ENCODE measurements around the gene RNF227.
"Not testable (repeated sequence)": the region's sequence is repeated elsewhere in the genome, so short reads cannot be mapped to it uniquely, and the experiment has no call there.

The RNF227 gene

DNA sequence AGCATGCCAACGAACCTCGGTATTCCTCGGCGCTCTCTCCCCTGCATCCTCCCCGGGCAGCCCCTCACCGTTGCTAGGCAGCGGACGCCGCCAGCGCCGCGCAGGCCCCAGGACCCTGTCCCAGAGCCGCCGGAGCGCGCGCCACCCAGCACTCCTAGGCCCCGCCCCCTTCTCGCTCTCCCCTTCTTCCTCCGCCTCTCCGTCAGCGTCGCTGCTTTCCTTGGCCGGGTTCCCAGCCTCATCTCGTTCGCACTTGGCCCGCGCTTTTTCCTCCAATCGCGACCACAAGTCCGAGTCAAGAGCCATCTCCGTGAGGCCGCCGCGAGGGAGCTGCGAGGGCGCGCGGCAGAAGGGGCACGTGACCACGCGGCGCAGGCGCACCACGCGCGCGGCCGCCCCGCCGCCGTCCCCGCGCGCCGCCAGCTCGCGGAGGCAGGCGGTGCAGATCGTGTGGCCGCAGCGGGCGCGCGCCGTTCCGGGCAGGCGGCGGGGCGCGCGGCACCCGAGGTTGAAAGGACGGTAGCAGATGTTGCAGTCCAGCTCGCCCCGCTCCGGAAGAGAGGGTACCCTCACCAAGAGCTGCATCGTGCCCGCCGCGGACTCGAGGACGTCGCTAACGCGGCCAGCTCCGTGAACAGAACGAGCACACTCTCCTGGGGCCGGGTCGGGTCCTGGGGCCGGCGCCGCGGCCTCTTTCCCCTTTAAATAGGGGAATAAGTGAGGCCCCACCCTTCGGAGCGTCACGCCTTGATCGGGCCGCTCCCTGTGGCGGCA, at the start of gene RNF227:
RNF227 (minus strand) TSS at position 679 of the 774 bp plus-strand sequence; CDS start at position 585, 94 bp downstream.
- no peak for DNase-seq (ENCODE audit: low read depth, low spot score)
- H3K4me1 ChIP-seq (ENCODE audit: control insufficient read depth, insufficient read depth, low read length), result peaks cover 4% of the 10 kb centered on the region; the same call in 1 of the 2 replicates
- H3K27ac ChIP-seq (ENCODE audit: low read length), result no peak within 1 kb of the TSS
- peaks cover 10% of the 10 kb centered on the region for H3K27me3 ChIP-seq (ENCODE audit: control insufficient read depth, insufficient read depth, low read length)
- H3K9me3 ChIP-seq (ENCODE audit: control insufficient read depth, insufficient read depth, low read length), result no peaks in the 10 kb centered on the region
- no CpG with 5 or more reads among the region's 100 CpGs for WGBS (ENCODE audit: insufficient coverage, insufficient read length)
- peak within 1 kb of the TSS; percentile 41; the same call in 1 of the 2 replicates for H3K4me3 ChIP-seq (ENCODE audit: low read length)
- no peaks in the 10 kb centered on the region for H3K36me3 ChIP-seq (ENCODE audit: control insufficient read depth, insufficient read depth, low read length)

DNA sequence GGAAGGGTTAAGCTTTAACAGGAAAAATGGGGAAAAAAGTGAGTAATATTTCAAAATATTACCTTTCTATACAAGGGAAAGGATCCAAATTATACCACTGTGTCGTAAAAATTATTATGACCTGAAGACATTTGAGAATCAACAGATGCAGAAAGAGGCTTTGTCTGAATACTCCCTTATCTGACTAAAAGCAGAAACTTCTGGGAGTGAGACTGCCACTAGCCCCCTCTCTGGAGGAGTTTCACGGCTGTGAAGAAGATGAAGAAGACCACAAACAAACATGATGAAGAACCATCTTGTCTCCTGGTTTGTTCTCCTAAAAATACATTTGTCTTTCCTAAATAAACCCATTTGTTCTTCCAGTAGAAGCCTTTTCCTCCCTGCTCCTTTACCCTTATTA, 45.3 kb upstream of the RNF227 start:
- H3K36me3 ChIP-seq (ENCODE audit: control insufficient read depth, insufficient read depth, low read length), result no peaks in the 10 kb centered on the region
- WGBS (ENCODE audit: insufficient coverage, insufficient read length), result no CpG with 5 or more reads among the region's 2 CpGs
- H3K9me3 ChIP-seq (ENCODE audit: control insufficient read depth, insufficient read depth, low read length), result no peaks in the 10 kb centered on the region
- H3K27ac ChIP-seq (ENCODE audit: low read length), result no peak overlapping the region
- no peaks in the 10 kb centered on the region for H3K4me1 ChIP-seq (ENCODE audit: control insufficient read depth, insufficient read depth, low read length)
- no peak for DNase-seq (ENCODE audit: low read depth, low spot score)
- H3K4me3 ChIP-seq (ENCODE audit: low read length), result no peak overlapping the region
- H3K27me3 ChIP-seq (ENCODE audit: control insufficient read depth, insufficient read depth, low read length), result no peaks in the 10 kb centered on the region

DNA sequence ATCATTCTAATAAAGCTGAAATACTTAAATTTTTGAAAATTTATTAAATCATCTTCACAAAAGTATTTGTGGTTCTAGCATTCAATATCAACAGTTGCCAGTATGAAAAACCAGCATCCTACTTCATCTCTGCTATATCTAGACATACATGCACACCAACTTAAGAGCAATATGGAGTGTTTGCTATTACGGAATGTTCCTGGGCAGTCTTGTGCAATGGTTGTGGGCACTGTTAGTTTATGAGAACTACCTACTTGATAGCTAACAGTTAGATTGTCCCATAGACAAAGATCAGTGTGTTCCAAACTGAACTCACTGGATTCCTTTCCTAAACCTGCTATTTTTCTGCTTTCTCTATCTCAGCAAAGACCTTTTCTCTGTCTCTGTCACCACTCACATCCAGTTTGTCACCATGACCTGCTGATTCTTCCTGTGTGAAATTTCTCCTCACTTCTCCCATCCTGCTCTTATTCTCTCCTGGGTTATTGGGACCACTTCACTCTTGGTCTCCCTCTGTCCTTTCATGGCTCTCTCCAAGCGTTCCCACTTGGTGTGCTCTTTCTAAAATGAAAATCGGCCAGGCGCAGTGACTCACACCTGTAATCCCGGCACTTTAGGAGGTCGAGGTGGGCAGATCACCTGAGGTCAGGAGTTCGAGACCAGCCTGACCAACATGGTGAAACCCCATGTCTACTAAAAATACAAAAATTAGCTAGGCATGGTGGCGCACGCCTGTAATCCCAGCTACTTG, 43.6 kb upstream of the RNF227 start:
- no peak for DNase-seq (ENCODE audit: low read depth, low spot score)
- Histone ChIP-seq H3K27me3 (ENCODE audit: control insufficient read depth, insufficient read depth, low read length) (no peaks in the 10 kb centered on the region), H3K4me3 (ENCODE audit: low read length) (no peak overlapping the region), H3K27ac (ENCODE audit: low read length) (no peak overlapping the region), H3K9me3 (ENCODE audit: control insufficient read depth, insufficient read depth, low read length) (no peaks in the 10 kb centered on the region), H3K4me1 (ENCODE audit: control insufficient read depth, insufficient read depth, low read length) (no peaks in the 10 kb centered on the region), H3K36me3 (ENCODE audit: control insufficient read depth, insufficient read depth, low read length) (no peaks in the 10 kb centered on the region)
- no CpG with 5 or more reads among the region's 9 CpGs for WGBS (ENCODE audit: insufficient coverage, insufficient read length)

DNA sequence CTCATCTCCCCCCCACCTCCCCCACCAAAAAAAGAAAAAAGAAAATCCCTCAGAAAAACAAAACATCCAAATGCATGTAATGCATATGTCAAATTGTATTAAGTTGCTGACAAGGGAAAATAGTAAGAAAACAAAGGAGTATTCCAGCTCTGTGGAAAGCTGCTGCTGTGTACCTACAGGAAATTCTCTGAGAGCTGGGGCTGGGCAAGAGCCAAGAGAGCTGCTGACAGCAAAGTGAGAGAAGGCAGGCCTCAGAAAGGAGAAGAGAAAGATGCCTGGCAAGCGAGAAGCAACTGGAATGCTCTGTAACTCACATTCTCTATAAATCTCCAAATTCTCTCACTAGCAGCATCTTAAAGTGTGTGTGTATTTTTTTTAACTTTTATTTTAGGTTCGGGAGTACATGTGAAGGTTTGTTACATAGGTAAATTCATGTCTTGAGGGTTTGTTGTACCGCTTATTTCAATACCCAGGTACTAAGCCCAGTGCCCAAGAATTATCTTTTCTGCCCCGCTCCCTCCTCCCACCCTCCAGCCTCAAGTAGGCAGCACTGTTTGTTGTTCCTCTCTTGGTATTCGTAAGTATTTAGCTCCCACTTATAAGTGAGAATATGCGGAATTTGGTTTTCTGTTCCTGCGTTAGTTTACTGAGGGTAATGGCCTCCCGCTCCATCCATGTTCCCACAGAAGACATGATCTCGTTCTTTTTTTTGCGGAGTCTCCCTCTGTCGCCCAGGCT, 40.3 kb upstream of the RNF227 start:
- Histone ChIP-seq H3K27me3 (ENCODE audit: control insufficient read depth, insufficient read depth, low read length) (no peaks in the 10 kb centered on the region), H3K4me3 (ENCODE audit: low read length) (no peak overlapping the region), H3K9me3 (ENCODE audit: control insufficient read depth, insufficient read depth, low read length) (no peaks in the 10 kb centered on the region), H3K4me1 (ENCODE audit: control insufficient read depth, insufficient read depth, low read length) (no peaks in the 10 kb centered on the region), H3K27ac (ENCODE audit: low read length) (no peak overlapping the region), H3K36me3 (ENCODE audit: control insufficient read depth, insufficient read depth, low read length) (no peaks in the 10 kb centered on the region)
- no peak for DNase-seq (ENCODE audit: low read depth, low spot score)
- WGBS (ENCODE audit: insufficient coverage, insufficient read length), result no CpG with 5 or more reads among the region's 11 CpGs

DNA sequence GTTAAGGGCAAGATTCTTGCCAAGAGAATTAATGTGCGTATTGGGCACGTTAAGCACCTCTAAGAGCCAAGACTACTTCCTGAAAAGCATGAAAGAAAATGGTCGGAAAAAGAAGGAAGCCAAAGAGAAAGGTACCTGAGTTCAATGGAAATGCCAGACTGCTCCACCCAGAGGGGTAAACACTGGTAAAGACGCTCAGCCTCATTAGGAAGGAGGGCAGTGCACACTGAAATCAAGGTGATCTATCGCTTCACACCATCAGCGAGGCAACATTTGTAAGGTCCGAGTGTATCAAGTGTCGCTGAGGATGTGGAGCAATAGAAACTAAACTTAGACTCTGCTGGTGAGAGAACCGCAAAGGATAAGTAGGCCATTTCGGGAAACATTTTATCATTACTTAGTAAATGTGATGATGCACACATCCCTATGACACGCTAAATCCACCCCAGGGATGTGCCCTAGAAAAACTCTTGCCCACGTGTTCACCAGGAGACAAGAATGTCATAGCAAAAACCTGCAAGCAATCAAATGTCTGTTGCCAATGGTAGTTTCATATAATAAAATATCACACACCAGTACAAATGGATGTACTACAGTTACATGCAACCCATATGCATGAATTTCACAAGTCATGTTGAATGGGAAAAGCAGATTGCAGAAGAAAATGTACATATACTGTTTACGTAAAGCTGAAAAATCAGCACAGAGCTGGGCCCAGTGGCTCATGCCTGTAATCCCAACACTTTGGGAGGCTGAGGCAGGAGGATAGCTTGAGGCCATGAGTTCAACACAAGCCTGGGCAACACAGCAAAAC, 39.5 kb upstream of the RNF227 start:
- WGBS (ENCODE audit: insufficient coverage, insufficient read length), result no CpG with 5 or more reads among the region's 13 CpGs

DNA sequence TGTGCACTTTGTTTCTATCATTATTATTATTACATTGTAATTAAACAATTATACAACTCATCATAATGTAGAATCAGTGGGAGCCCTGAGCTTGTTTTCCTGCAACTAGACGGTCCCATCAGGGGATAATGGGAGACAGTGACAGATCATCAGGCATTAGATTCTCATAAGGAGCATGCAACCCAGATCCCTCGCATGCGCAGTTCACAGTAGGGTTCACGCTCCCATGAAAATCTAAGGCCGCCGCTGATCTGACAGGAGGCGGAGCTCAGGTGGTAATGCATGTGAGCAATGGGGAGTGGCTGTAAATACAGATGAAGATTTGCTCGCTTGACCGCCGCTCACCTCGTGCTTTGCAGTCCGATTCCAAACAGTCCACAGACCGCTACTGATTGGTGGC, 37.2 kb upstream of the RNF227 start:
- H3K4me3 ChIP-seq (ENCODE audit: low read length); H3K27me3 ChIP-seq (ENCODE audit: control insufficient read depth, insufficient read depth, low read length); H3K36me3 ChIP-seq (ENCODE audit: control insufficient read depth, insufficient read depth, low read length); H3K27ac ChIP-seq (ENCODE audit: low read length); DNase-seq (ENCODE audit: low read depth, low spot score); H3K9me3 ChIP-seq (ENCODE audit: control insufficient read depth, insufficient read depth, low read length); H3K4me1 ChIP-seq (ENCODE audit: control insufficient read depth, insufficient read depth, low read length): not testable (repeated sequence)
- no CpG with 5 or more reads among the region's 13 CpGs for WGBS (ENCODE audit: insufficient coverage, insufficient read length)

More for the DNA sequence above, 39.5 kb upstream of the RNF227 start:
- H3K36me3 ChIP-seq (ENCODE audit: control insufficient read depth, insufficient read depth, low read length), result no peaks in the 10 kb centered on the region
- no peak overlapping the region for H3K27ac ChIP-seq (ENCODE audit: low read length)
- H3K9me3 ChIP-seq (ENCODE audit: control insufficient read depth, insufficient read depth, low read length), result no peaks in the 10 kb centered on the region
- H3K27me3 ChIP-seq (ENCODE audit: control insufficient read depth, insufficient read depth, low read length), result no peaks in the 10 kb centered on the region
- DNase-seq (ENCODE audit: low read depth, low spot score), result no peak
- H3K4me1 ChIP-seq (ENCODE audit: control insufficient read depth, insufficient read depth, low read length), result no peaks in the 10 kb centered on the region
- no peak overlapping the region for H3K4me3 ChIP-seq (ENCODE audit: low read length)

DNA sequence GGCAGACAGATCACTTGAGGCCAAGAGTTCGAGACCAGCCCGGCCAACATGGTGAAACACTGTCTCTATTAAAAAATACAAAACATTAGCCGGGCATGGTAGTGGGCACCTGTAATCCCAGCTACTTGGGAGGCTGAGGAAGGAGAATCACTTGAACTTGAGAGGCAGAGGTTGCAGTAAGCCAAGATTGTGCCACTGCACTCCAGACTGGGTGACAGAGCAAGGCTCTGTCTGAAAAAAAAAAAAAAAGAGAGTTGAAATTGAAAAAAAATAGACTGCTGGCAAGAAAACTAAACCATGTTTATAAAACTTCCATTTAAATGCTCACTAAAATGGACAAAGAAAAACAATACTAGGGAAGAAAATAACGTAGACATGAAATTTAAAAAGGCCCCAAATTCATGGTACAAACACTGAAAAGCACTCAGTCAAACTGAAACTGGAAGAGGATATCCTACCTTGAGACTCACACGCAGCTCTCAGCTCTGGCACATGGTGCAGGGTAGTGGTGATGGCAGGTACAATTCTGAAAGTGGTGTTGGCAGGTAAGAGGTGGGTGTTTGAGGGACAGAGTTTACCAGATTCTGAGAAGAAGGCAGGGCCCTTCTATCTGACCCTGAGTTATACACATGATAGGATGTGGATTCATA, 35.2 kb upstream of the RNF227 start:
- no peaks in the 10 kb centered on the region for H3K9me3 ChIP-seq (ENCODE audit: control insufficient read depth, insufficient read depth, low read length)
- DNase-seq (ENCODE audit: low read depth, low spot score), result no peak
- no peak overlapping the region for H3K4me3 ChIP-seq (ENCODE audit: low read length)
- no peaks in the 10 kb centered on the region for H3K4me1 ChIP-seq (ENCODE audit: control insufficient read depth, insufficient read depth, low read length)
- no peak overlapping the region for H3K27ac ChIP-seq (ENCODE audit: low read length)
- peaks cover 8% of the 10 kb centered on the region; the same call in 1 of the 2 replicates for H3K36me3 ChIP-seq (ENCODE audit: control insufficient read depth, insufficient read depth, low read length)
- WGBS (ENCODE audit: insufficient coverage, insufficient read length), result no CpG with 5 or more reads among the region's 5 CpGs
- H3K27me3 ChIP-seq (ENCODE audit: control insufficient read depth, insufficient read depth, low read length), result no peaks in the 10 kb centered on the region

DNA sequence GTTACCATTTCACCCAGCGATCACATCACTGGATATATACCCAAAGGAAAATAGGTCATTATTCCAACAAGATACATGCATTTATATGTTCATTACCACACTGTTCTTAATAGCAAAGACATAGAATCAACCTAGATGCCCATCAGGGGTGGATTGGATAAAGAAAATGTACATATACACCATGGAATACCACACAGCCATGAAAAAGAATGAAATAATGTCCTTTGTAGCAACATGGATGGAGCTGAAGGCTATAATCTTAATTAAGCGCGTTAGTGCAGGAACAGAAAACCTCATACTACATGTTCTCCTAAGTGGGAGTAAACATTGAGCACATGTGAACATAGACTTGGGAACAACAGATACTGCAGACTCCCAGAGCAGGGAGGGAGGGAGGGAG, 34.5 kb upstream of the RNF227 start:
- H3K27ac ChIP-seq (ENCODE audit: low read length), result no peak overlapping the region
- H3K9me3 ChIP-seq (ENCODE audit: control insufficient read depth, insufficient read depth, low read length), result no peaks in the 10 kb centered on the region
- no CpG with 5 or more reads among the region's 3 CpGs for WGBS (ENCODE audit: insufficient coverage, insufficient read length)
- H3K27me3 ChIP-seq (ENCODE audit: control insufficient read depth, insufficient read depth, low read length), result no peaks in the 10 kb centered on the region
- H3K4me3 ChIP-seq (ENCODE audit: low read length), result no peak overlapping the region
- peaks cover 13% of the 10 kb centered on the region; the same call in 1 of the 2 replicates for H3K36me3 ChIP-seq (ENCODE audit: control insufficient read depth, insufficient read depth, low read length)
- no peaks in the 10 kb centered on the region for H3K4me1 ChIP-seq (ENCODE audit: control insufficient read depth, insufficient read depth, low read length)
- DNase-seq (ENCODE audit: low read depth, low spot score), result no peak

DNA sequence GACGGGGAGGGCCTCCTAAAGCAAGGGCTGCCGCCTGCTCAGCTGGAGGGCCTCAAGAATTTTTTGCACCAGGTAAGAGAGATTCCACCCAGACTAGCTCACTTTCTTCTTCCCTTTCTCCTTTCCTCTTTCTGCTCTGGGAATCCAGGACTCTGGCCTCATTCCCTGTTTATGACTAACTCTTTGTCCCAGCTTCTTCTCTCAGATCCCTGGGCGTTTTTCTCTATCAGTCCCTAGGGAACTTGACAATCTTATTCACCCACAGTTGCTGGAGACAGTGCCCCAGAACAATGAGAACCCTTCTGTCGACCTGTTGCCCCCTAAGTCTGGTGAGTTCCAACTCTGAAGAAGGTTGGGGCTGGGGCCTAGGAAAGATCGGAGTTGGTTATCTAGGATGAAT, 31.6 kb upstream of the RNF227 start:
- no peaks in the 10 kb centered on the region for H3K9me3 ChIP-seq (ENCODE audit: control insufficient read depth, insufficient read depth, low read length)
- WGBS (ENCODE audit: insufficient coverage, insufficient read length), result no CpG with 5 or more reads among the region's 5 CpGs

More for the DNA sequence above, 31.6 kb upstream of the RNF227 start:
- peaks cover 24% of the 10 kb centered on the region for H3K36me3 ChIP-seq (ENCODE audit: control insufficient read depth, insufficient read depth, low read length)
- H3K4me1 ChIP-seq (ENCODE audit: control insufficient read depth, insufficient read depth, low read length), result no peaks in the 10 kb centered on the region
- H3K27ac ChIP-seq (ENCODE audit: low read length), result no peak overlapping the region
- H3K27me3 ChIP-seq (ENCODE audit: control insufficient read depth, insufficient read depth, low read length), result no peaks in the 10 kb centered on the region
- DNase-seq (ENCODE audit: low read depth, low spot score), result no peak
- no peak overlapping the region for H3K4me3 ChIP-seq (ENCODE audit: low read length)
